Measurements from ENCODE around the gene USH2A.

Gene USH2A

GRCh38 chr1:216422821-216423520, at the start of gene USH2A:
USH2A (minus strand) TSS chr1:216423448; CDS start chr1:216422336, 1,112 bp downstream.
- DNase-seq = peak in 1 of 58 donors; percentile 1

GRCh38 chr1:216466162-216466801, 43.0 kb upstream of the USH2A start:
- no peak for DNase-seq

GRCh38 chr1:216464489-216464888, 41.2 kb upstream of the USH2A start:
- no peak for DNase-seq

GRCh38 chr1:216462066-216462775, 39.0 kb upstream of the USH2A start:
- no peak for DNase-seq

- DNase-seq = no peak
These were observed 38.2 kb upstream of the USH2A start for GRCh38 chr1:216461466-216461865.

- DNase-seq = no peak
These were observed 36.5 kb upstream of the USH2A start for GRCh38 chr1:216459651-216460207.

GRCh38 chr1:216458812-216459211, 35.6 kb upstream of the USH2A start:
- DNase-seq = no peak

- no peak for DNase-seq
These were observed 34.1 kb upstream of the USH2A start for GRCh38 chr1:216457356-216457755.

- DNase-seq = no peak
These were observed 33.4 kb upstream of the USH2A start for GRCh38 chr1:216456682-216457081.

- DNase-seq = no peak
These were observed 30.5 kb upstream of the USH2A start for GRCh38 chr1:216453777-216454176.

- no peak for DNase-seq
These were observed 27.0 kb upstream of the USH2A start for GRCh38 chr1:216450227-216450626.

GRCh38 chr1:216448011-216448510, 24.8 kb upstream of the USH2A start:
- DNase-seq = no peak

GRCh38 chr1:216437603-216438002, 14.4 kb upstream of the USH2A start:
- DNase-seq = no peak

GRCh38 chr1:216434232-216434631, 11.0 kb upstream of the USH2A start:
- no peak for DNase-seq

GRCh38 chr1:216433175-216433574, 9.9 kb upstream of the USH2A start:
- no peak for DNase-seq

GRCh38 chr1:216430744-216431143, 7.5 kb upstream of the USH2A start:
- no peak for DNase-seq

- DNase-seq = no peak
These were observed 2.3 kb upstream of the USH2A start for GRCh38 chr1:216425577-216425976.

GRCh38 chr1:216420746-216421145, 2.5 kb downstream of the USH2A start:
- no peak for DNase-seq

- no peak for DNase-seq
These were observed 3.0 kb downstream of the USH2A start for GRCh38 chr1:216420263-216420662.

- DNase-seq = no peak
These were observed 6.8 kb downstream of the USH2A start for GRCh38 chr1:216416488-216416887.

GRCh38 chr1:216410026-216410425, 13.2 kb downstream of the USH2A start:
- no peak for DNase-seq

GRCh38 chr1:216390956-216391355, 32.3 kb downstream of the USH2A start:
- DNase-seq = no peak

Measured in anterior cingulate cortex (tissue), 58 donors.